GM21381 (cell line): ENCODE measurements around the gene ZNF853.
"Not testable (repeated sequence)": the region's sequence is repeated elsewhere in the genome, so short reads cannot be mapped to it uniquely, and the experiment has no call there.

Experiments
- ATAC-seq: cut with Tn5 transposase; IDR thresholded peaks from one replicate; pipeline ENCODE4 v1.9.1; 2021; ENCODE audit warnings: mild to moderate bottlenecking, moderate library complexity; ENCODE audit not compliant: unreplicated experiment

Gene ZNF853

GRCh38 chr7:6634971-6635370, 19.6 kb downstream of the ZNF853 start:
- not testable (repeated sequence) for ATAC-seq

DNA sequence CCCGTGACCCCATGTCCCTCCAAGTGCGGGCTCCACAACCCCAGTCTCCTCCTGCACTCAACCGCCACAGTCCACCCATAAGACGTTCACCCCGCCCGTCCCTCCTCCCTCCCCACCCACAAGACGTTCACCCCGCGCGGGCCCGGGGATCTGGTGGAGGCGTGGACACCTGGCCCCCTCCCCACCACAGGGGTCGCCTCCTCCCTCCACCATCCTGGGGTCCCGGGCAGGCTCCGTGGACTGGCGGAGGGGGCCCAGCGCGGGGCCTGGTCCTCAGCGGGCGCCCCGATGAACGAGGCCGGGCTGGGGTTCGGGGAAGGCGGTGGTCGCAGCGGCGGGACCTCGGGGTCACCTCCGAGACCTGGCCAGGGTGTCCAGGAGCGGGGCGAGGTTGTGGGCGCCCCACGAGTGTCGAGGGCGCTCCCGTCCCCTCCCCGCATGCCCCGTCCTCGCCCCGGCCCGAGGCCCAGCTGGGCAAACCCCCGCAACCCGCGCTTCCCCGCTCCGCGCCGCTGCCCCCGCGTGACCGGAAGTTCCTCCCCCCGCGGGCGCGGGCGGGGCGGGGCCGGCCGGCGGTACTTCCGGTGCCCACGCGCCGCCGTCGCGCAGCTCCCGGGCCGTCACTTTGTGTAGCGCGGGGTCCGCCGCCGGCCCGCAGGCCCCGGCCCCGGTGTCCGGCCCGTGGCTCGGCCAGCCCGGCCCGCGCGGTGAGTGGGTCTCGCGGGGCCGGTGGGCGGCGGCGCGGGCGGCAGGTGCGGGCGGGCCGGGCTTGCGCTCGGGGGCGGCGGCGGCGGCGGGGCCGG, 21.5 kb downstream of the ZNF853 start, which contains the start of gene ZNF316:
Gene ZNF316 (plus strand): TSS at position 578 of the 803 bp plus-strand sequence. CDS start 5,092 bp downstream, outside the sequence.
- ATAC-seq = peak; percentile 65

DNA sequence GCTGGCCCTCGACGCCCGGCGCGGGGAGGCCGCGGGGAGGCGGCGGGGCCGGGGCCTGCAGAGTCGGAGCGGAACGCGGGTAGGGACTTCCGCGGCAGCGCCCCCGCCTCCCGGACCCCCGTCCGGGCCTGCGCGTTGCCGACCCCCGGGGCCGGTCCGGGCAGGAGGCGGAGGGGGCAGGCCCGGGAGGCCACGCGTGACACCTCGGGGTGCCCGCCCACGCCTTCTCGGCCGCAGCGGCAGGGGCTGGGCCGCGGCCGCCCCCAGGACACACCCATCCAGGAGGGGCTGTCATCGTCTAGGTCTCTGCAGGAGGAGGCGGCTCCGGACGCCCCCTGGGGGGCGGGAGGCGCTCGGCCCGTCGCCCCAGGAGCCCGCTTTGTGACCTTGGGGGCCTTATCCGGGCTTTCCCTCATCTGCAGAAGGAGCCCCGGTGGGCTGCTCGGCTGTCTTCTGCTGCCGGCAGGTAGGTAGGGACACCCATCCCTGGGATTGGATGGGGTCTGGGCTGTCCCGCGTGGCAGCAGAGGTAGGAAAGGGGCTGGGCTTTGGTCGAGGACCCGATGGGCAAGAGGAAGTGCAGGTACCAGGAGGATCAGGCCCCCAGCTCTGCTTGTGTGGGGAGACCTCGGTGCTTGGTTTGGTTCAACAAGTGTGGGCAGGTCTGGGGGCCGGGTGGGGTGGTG, 22.3 kb downstream of the ZNF853 start:
- ATAC-seq = peak; percentile 81

GRCh38 chr7:6639032-6639431, 23.6 kb downstream of the ZNF853 start:
- no peak for ATAC-seq

DNA sequence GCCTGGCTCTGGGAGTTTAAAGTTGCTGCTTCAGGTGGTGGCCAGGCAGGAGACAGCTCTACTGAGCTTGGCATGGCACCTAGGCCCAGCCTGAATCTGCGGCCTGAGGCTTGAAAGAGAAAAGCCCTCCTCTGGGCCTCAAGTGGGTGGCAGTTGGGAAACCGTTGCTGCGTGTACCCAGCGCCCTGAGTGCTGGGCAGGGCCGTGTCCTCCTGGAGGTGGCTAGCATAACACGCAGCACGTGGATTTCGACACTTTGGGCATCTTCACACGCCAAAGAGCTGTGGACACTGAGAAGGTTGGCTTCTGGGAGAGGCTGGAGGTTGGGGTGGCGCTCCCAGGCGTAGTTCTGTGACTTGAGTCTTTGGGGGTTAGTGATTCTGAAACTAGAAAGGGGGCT, 24.2 kb downstream of the ZNF853 start:
- no peak for ATAC-seq

GRCh38 chr7:6640246-6640721, 24.9 kb downstream of the ZNF853 start:
- ATAC-seq = no peak

- ATAC-seq = no peak
These were observed 26.1 kb downstream of the ZNF853 start for GRCh38 chr7:6641305-6642035.

DNA sequence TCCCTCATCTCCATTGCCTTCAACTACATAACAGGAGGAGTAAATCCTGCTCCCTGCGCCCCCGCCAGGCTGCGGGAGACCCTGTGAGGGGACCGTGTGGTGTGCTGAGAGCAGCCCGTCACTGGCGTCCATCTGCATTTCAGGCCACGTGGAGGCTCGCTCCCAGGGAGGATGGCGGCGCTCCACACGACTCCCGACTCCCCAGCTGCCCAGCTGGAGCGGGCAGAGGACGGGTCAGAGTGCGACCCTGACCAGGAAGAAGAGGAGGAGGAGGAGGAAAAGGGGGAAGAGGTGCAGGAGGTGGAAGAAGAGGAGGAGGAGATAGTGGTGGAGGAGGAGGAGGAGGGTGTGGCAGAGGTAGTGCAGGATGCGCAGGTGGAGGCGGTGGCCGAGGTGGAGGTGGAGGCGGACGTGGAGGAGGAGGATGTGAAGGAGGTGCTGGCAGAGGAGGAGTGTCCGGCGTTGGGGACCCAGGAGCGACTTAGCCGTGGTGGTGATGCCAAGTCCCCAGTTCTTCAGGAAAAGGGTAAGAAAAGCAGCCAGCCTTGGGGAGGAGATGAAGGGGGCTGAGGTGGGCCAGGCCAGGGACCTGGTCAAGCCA, 26.9 kb downstream of the ZNF853 start:
- no peak for ATAC-seq

DNA sequence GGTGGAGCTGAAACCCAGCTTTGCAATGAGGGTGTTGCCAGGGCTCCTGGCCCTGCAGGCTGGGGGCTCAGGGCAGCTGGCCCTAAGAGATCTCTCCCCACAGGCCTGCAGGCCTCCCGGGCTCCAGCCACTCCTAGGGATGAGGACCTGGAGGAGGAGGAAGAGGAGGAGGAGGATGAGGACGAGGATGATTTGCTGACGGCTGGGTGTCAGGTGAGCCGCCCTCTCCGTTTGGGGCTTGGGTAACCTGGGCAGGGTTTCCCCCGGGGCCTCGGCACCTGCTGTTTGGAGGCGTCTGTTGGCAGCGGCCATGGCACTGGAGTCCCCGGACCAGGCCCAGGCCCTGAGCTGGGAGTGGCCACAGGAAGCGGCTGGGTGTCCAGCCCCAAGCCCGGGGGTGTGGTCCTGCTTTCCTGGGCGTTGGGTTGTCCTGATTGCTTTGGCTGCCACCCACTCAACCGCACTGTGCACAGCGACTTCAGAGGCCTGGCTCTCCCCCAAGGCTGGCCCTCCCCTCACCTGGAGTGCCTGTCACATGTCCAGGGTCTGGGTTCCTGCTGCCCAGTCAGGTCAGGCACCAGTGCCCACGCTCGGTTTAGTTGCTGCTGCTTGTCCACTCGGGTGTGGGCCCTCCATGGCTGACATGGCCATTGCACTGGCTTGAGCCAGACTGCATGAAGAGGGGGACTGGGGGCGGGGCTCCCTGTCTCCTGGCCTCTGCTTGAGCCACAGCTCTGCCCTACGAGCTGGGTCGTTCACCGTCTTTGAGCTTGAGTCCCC, 27.6 kb downstream of the ZNF853 start:
- ATAC-seq = no peak

DNA sequence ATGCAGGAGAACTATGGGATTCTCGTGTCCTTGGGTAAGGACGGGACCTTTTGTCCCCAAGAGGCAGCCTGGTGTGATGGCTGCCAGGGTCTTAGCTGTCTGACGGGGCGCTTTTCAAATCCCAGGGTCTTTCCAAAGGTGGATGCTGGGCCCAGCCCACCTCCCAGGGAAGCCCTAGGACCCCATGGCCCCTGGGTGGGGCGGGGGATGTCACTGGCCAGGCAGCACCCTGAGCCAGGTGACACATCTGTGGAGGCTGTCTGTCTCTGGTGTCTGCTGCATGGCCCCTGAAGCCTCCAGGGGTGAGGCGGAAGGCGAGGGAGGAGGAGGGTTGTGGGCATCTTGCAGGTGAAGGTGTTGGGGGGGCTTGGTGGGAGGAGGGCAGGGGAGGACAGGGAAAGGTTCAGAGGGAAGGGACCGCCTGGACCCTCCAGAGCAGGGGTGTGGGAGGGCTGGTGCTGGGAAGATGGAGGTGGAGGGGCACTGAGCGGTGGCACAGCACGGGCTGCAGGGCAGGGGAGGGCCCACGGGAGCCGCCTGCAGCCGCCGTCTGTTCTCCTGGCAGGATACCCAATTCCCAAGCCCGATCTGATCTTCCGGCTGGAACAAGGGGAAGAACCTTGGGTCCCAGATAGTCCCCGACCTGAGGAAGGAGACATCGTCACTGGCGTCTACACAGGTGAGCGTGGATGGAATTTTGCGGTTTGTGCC, 28.7 kb downstream of the ZNF853 start:
- ATAC-seq = no peak

DNA sequence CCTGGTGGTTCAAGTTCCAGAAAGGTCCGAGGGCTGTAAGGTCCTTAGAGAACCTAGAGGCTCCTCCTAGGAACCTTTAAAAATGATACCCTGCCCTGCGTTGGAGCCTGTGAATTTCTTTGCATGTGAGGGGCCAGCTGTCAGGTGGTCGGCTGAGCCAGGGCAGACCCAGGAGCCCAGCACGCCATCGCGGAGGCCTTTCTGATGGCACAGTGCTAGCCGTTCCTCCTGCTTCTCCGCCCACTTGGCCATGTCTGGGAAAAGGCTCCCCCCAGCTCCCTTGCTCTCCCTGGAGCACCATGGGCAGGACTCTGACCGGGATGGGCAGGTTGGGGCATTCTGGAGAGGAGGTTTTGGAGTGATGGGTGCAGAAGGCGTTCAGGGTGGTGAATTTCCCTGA, 29.3 kb downstream of the ZNF853 start:
- no peak for ATAC-seq

DNA sequence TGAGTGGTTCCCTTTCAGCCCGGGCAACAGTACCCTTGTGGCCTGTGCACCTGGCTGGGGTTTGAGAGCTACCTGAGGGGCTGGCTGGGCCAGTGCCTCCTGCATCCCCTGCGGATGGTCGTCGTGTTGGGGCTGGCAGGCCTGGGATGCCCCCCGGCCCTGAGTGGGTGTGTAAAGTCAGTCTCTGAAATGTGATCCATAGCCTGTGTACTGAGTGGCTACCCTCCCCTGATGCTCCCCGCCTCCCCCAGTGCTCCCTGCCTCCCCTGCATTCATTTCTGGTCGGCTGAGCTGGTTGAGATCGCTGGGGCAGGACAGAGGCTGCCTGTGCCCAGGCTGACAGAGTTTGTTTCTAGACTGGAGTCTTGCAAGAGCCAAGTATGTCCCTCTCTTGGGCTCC, 31.1 kb downstream of the ZNF853 start:
- ATAC-seq = no peak

DNA sequence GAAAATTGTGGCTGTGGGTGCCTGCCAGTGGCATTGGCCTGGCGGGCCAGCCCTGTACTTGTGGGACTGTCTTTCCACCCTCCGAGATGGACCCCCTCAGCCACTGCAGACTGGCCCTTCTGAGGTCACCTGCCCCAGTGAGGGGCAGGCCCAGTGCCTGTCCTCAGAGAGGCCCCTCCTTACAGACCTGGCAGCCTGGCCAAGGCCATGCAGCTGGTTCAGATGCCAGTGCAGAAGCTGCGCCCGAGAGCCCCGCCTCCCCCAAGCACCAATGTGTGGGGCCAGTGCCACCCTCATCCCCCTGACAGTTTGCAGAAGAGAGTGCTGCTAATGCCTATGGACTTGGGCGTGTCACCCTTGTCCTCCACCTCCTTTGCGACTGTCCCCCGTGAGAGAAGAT, 31.7 kb downstream of the ZNF853 start:
- no peak for ATAC-seq

- ATAC-seq = no peak
These were observed 32.1 kb downstream of the ZNF853 start for GRCh38 chr7:6647541-6647940.

- ATAC-seq = no peak
These were observed 32.8 kb downstream of the ZNF853 start for GRCh38 chr7:6648066-6648814.

DNA sequence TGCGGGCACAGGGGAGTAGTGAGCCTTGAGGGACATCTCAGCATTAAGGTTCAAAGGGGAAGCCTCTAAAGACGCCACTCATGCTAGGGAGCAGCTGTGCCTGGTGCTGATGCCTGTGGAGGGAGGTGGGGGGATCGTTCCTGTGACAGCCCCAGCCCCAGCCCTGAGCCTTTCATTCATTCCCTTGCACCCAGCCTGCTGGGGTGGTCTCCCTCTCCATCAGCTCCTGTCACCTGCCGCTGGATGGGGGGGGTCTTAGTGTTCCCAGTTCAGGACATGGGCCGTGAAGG, 33.4 kb downstream of the ZNF853 start:
- ATAC-seq = no peak

GRCh38 chr7:6649241-6649961, 34.0 kb downstream of the ZNF853 start:
- ATAC-seq = no peak

- ATAC-seq = no peak
These were observed 34.7 kb downstream of the ZNF853 start for GRCh38 chr7:6650086-6650485.
